HCEC 1CT (cell line): ENCODE measurements around the gene SPRED2.

Experiments
- DNase-seq: peaks from one replicate; pipeline ENCODE4 v3.0.0-alpha.2; 2017

The SPRED2 gene

DNA sequence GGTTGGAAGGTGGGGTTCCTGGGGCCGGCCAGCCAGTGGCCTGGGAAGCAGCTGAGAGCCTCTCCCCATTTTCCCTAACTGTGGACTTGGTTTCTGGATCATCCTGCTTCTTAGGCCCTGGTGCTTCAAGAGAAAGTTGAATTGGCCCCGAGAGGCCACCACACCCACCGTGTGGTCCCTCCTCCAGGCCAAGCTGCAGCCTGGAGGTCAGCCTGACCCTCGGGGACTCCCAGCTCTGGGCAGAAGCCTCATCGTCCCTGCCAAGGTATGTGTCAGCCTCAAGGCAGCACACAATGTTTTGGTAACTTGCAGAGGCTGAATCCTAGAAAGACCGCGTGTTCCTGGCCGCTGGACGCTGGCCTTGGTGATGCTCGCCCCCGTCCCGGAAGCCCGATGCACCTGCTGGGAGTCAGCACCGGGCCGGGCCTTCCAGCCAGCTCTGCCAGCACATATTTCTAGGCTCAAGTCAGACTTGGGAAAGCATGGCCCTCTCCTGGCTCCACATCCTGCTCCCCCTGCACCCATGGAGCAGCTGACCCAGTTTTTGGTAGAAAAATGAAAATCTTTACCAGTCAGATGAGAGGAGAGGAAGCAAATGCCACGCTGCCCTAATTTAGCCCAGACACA, 132.2 kb downstream of the SPRED2 start:
- peak; percentile 56 for DNase-seq

DNA sequence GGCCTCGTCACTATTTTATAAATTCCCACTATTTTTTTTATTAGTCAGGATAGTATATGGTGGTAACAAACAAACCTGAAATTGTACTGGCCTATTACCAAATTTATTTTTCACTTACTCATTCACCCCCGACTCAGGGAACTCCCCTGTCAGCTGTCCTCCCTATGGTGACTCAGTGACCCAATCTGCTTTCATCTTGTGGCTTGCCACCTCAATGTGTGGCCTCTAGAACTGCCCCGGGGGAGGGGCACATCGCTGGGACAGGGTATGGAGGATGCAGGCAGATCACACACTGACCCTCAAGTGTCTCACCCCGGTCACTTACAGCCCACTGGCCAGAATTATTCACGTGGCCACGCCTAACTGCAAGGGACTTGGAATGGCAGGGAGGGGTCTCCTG, 133.2 kb downstream of the SPRED2 start:
- peak; percentile 59 for DNase-seq

GRCh38 chr2:65298089-65298488, 134.3 kb downstream of the SPRED2 start:
- DNase-seq, result no peak

- no peak for DNase-seq
Observed at GRCh38 chr2:65297544-65297943, 134.9 kb downstream of the SPRED2 start.

DNA sequence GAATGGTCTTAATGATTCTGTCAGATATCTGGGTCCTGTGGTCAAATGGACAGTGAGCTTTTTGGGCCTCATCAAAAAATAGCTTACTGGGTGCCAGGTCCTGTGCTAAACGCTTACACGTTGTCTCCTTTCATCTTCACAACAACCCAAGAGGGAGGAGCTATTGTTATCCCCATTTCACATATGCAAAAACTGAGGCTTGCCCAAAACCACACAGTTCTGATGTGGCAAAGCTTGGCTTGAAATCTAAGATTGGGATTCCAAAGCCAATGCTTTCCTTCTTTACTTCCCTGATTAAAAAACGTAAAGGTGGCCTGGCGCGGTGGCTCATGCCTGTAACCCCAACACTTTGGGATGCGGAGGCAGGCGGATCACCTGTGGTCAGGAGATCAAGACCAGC, 135.4 kb downstream of the SPRED2 start:
- DNase-seq, result no peak

- no peak for DNase-seq
Observed at GRCh38 chr2:65294701-65295100, 137.7 kb downstream of the SPRED2 start.

GRCh38 chr2:65294136-65294535, 138.3 kb downstream of the SPRED2 start:
- DNase-seq, result no peak

- no peak for DNase-seq
Observed at GRCh38 chr2:65293376-65293775, 139.0 kb downstream of the SPRED2 start.

GRCh38 chr2:65292461-65293011, 139.9 kb downstream of the SPRED2 start:
- no peak for DNase-seq

GRCh38 chr2:65292106-65292400, 140.3 kb downstream of the SPRED2 start:
- DNase-seq, result no peak

DNA sequence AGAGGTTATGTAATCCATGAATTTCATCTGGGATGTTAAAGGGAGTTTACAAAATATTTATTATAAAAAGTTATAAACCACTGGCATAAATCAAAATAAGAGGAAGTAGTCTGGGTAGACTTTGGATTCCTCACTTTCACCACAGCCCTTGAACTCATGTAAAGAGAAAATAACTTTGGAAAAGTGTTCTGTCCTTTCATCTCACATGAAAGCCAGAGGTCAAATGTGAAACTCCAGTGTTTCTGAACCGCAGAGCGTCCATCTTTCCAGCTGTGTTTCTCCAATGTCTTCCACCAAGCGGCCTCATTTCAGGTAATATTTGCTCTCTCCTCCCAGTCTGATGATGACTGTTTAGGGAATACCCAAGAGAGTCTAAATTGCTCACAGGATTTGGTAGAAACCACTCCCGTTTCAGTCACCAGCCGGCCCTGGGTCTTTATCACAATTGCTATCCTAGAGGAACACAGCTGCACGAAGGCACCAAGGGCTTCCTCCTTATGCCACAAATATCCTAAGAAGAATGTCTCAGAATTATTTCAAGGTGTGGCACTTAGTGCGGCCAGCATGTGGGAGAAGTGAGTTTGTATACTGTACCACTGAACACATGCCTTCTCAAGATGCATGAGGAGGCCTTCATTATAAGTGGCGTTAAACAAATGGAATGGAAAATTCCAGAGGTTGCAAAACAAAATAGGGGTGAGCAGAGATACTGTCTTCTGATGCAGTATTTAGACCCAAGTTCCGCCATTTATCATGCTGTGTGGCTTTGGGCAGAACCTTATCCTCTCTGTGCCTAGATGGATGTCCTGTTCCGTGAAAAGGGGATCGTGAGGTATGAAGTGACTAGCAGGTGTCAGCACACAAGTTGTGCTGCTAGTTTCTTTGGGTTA, 140.9 kb downstream of the SPRED2 start:
- DNase-seq, result no peak

DNA sequence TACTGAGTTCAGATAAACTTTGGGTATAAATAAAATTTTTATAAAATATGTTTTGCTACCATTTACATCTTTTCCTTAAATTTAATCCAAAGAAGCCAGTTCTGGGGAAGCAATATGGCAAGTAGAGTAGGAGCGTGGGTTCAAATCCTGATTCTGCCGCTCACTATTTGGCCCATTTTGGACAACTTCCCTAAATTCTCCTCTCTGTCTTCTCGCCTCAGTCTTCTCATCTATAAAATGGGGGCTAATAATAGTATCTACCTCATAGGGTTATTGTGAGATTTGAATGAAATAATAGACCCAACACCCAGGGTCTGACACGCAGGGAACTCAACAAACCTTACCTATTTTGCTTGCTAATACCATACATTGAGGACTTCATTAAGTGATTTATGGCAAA, 145.0 kb downstream of the SPRED2 start:
- DNase-seq, result no peak

- no peak for DNase-seq
Observed at GRCh38 chr2:65282477-65283053, 149.8 kb downstream of the SPRED2 start.

DNA sequence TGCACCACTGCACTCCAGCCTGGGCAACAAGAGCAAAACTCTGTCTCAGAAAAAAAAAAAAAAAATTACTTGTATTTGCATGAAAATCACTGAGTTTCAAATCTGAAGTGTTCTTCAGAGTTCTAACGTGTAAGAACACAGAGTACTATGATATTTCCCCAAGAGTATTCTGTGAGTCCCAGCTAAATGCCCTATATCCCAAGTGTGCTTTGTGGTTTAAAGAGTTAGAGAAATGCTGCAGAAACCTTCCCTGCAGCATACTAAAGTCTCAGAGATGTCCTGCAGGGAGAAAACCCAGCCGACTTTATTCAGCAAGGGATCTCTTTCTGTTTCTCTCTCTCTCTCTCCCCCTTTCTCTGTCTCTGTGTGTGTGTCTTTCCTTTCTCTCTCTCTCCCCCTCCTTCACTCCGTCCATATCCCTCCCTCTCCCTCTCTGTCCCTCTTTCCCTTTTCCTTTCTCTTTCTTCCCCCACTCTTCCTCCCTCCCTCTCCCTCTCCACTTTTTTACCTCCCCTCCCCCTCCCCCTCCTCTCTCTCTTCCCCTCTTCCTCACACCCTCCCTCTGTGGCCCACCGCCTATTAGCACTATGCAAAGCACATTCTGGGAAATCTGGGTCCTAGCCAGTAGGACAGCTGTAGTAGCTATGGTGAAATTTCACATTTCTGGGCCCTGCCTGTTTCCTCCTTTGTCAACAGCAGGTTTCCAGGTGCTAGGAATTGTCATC, 150.6 kb downstream of the SPRED2 start:
- peak; percentile 18 for DNase-seq

DNA sequence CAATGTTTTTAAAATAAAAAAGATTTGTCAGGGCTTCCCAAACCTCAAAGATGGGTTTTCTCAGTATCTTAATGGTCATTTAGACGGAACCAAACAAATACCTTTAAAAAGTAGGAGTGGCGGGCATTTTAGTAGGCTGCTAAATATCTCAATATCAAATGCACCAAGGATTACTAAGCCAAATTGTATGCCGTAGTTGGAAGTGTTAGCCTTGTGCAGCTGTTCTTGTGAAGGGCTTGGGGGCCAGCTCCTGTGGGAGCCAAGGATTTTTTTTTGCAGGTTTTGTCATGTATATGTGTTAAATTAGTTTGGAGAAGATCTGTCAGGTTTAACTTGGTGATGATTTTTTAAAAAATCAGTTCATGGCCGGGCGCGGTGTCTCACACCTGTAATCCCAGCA, 152.6 kb downstream of the SPRED2 start:
- no peak for DNase-seq

GRCh38 chr2:65278531-65278981, 153.8 kb downstream of the SPRED2 start:
- peak; percentile 11 for DNase-seq

DNA sequence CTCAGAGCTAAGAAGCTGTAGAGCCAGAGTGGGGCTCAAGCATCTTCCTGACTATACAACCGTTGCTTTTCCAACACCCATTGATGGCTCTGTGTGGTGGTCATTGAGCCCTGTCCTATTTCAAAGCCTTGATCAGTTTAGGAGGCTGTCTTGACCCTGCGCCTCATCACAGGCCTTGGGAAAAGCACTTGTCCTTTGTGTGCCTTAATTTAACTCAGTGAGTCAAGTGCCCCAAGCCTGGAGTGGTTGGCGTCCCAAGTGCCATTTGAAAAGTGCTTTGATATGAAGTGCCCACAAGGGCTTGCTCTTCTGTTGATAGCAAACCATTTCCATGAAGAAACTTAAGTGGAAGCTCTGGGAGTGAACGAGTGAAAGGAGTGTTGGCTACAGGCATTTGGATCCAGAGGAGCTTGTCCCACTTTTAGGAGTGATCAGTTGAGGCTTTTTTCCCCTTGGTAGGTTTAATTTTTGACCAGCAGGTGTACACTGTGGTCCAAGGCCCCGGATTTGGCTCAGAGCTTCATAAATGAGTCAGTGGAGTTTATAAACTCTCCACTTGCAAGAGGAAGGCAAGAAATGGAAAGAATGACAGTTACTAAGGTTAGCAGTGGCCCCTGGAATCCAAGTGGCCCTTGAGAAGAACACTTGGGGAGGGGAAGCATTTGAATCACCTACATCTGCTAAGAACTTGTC, 154.5 kb downstream of the SPRED2 start:
- peak; percentile 9 for DNase-seq

DNA sequence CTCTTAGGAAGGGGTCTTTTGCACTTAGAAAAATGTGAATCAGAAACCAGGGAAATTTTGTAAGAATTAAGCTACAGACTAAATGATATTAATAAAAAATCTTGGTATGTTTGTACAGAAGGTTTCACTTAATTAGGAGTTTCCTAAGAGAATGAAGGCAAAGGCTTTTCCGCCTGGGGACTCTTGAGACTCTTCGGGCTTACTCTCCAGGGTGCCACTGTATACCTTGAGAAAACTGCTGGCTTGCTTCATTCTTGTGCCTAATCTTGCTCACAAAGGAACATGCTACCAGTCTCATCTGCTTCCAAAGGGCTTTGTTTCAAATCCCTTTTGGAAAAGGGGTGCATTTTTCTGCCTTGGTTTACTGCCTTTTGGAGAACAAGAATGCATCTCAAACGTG, 155.3 kb downstream of the SPRED2 start:
- DNase-seq, result no peak

DNA sequence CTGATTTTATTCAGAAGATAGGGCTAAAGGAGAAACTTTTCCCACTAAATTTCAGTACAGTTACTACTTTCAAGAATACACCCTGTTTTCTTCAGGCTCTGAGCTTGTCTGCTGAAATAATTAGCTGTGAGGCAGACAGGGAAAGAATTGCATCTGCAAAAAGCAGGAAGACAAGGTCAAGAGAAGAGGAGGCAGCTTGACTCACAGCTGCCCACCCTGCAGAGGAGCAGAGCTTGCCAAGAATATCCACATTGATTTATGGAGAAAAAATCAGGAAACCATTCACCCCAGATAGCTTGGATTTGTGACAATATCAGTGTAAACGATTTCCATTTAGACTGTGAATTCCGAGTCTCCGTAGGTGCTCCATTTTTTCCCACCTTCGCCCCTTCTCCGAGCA, 155.8 kb downstream of the SPRED2 start:
- no peak for DNase-seq

DNA sequence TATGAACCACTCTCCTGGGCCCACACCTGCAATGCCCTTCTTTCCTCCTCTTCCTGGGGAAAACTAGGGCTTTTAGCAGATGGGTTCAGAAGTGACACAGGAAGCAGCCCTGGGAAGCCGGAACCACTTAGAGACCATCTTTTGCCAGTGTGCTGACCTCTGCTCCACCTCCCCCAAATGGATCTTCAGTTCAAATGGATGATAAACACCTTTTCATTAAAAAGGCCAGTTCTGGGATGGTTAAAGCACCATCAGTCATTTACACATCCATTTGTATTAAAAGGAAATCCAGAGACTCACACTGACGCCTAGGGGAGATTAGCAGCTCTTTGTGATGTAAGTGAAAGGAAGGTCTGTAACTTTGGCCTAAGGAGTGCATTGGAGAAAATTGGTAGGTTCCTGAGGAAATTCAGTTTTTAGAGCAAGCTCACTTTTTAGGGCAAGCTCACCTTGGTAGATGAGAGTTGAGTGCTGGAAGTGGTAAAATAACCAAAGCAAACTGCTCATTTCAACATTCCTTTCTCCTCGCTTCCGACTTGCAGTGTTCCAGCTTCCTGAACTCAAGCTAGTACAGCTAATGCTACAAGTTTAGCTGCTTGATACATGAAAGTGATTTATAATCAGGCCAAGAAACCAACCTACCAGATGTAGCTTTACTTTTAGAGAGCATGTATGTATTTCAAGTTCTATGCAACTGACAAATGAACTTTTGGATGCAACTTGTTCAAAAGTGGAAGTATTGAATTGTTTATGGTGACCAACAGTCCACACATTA, 157.1 kb downstream of the SPRED2 start:
- no peak for DNase-seq

DNA sequence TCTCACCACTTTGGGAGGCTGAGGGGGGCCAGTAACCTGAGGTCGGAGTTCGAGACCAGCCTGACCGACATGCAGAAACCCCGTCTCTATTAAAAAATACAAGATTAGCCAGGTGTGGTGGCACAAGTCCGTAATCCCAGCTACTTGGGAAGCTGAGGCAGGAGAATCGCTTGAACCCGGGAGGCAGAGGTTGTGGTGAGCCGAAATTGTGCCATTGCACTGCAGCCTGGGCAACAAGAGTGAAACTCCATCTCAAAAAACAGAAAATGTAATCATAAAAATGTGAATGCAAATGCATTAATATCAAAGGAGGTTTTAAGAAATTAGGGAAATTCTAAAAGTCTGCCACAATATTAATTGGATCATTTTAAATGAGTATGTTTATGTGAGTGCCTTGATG, 159.1 kb downstream of the SPRED2 start:
- DNase-seq, result no peak

GRCh38 chr2:65268957-65269356, 163.4 kb downstream of the SPRED2 start:
- DNase-seq, result no peak
